Endothelial cell of umbilical vein (primary cell): ENCODE measurements around the gene MYH16. TPM values are rescaled to one million over a fixed set of nuclear protein-coding genes. Genes with fewer than 3 reads are reported as not detected.
"Not testable (repeated sequence)": the region's sequence is repeated elsewhere in the genome, so short reads cannot be mapped to it uniquely, and the experiment has no call there.

Source experiments
- BruUV-seq: library from RNA; stranded (reverse); fragments of 400-500 nt; replicated peaks from 2 replicates; lab custom pipeline; 2021; lab: Mats Ljungman, UMichigan
- CTCF ChIA-PET: fragments of 300-600, 350-600 bp; sonication (Branson Sonifier 250); formaldehyde crosslinking; loops from one replicate; lab custom pipeline; 2021; ENCODE audit warnings: antibody characterized with exemption, inconsistent platforms; lab: Charles Lee
- POLR2A ChIA-PET: fragments of 300-600, 350-600 bp; sonication (Branson Sonifier 250); formaldehyde crosslinking; loops from one replicate; lab custom pipeline; 2021; ENCODE audit warnings: antibody characterized with exemption, inconsistent platforms; lab: Charles Lee
- DNase-seq: peaks from one replicate; pipeline ENCODE4 v3.0.0-alpha.2; 2011; ENCODE audit warnings: low read depth, low spot score
- FAIRE-seq: peaks from 2 replicates; lab custom pipeline; 2011; peaks lifted over from hg19 to GRCh38; lab: Jason Lieb, UNC
- H2AFZ ChIP-seq: 2 replicates; pipeline ENCODE4 v1.6.0; 2012; ENCODE audit warnings: low read depth, low read length, control low read depth, inconsistent platforms
- H3K27ac ChIP-seq: 2 replicates; pipeline ENCODE4 v1.5.1; 2011; ENCODE audit warnings: low read depth, mild to moderate bottlenecking, control low read depth, low read length, moderate library complexity; ENCODE audit not compliant: insufficient read depth
- H3K27me3 ChIP-seq, 2 experiments: 2 replicates each; pipeline versions ENCODE4 v1.6.0 to v1.6.1; 2011; ENCODE audit warnings: low read length in 2 of 2, mixed read lengths in 1 of 2; ENCODE audit not compliant: control insufficient read depth in 2 of 2, insufficient read depth in 2 of 2
- H3K36me3 ChIP-seq, 2 experiments: 2 replicates in 1 of 2; 3 replicates in 1 of 2; pipeline ENCODE4 v1.5.1; 2011; ENCODE audit warnings: low read length in 2 of 2, mild to moderate bottlenecking in 1 of 2, moderate library complexity in 1 of 2; ENCODE audit not compliant: control insufficient read depth in 2 of 2, insufficient read depth in 2 of 2; ENCODE audit errors: extremely low read depth in 1 of 2
- H3K4me1 ChIP-seq: 3 replicates; pipeline ENCODE4 v1.5.1; 2011; ENCODE audit warnings: mild to moderate bottlenecking, low read length; ENCODE audit not compliant: control insufficient read depth, insufficient read depth; ENCODE audit errors: extremely low read depth
- H3K4me2 ChIP-seq: 2 replicates; pipeline ENCODE4 v1.6.1; 2011; ENCODE audit warnings: low read length, control low read depth, mixed read lengths; ENCODE audit not compliant: insufficient read depth
- H3K4me3 ChIP-seq, 3 experiments: fragments of 200-600 bp in 1 of 3; sonication (generic), shearing (Covaris generic) in 1 of 3; replicated peaks in 1 of 3; 2 replicates each; pipeline ENCODE4 v1.5.1; 2011 to 2016; ENCODE audit warnings: control low read depth in 3 of 3, low read length in 3 of 3, mild to moderate bottlenecking in 2 of 3, inconsistent platforms in 1 of 3, low read depth in 1 of 3, moderate library complexity in 1 of 3; ENCODE audit not compliant: insufficient read depth in 1 of 3
- H3K79me2 ChIP-seq: 2 replicates; pipeline ENCODE4 v1.6.0; 2012; ENCODE audit warnings: low read length, inconsistent platforms; ENCODE audit not compliant: control insufficient read depth, insufficient read depth
- H3K9ac ChIP-seq: replicated peaks from 2 replicates; pipeline ENCODE3; 2011; ENCODE audit warnings: low read length, control low read depth; ENCODE audit not compliant: insufficient read depth; ENCODE audit errors: extremely low read depth
- H3K9me1 ChIP-seq: replicated peaks from 3 replicates; pipeline ENCODE4 v1.6.0; 2011; ENCODE audit warnings: mild to moderate bottlenecking, low read length; ENCODE audit not compliant: control insufficient read depth, insufficient read depth; ENCODE audit errors: extremely low read depth
- H3K9me3 ChIP-seq: replicated peaks from 2 replicates; pipeline ENCODE4 v1.5.1; 2012; ENCODE audit warnings: low read length, inconsistent platforms; ENCODE audit not compliant: control insufficient read depth, insufficient read depth
- H4K20me1 ChIP-seq: replicated peaks from 2 replicates; pipeline ENCODE3; 2011; ENCODE audit warnings: mild to moderate bottlenecking, low read length; ENCODE audit not compliant: control insufficient read depth, insufficient read depth; ENCODE audit errors: extremely low read depth
- EZH2 ChIP-seq: IDR thresholded peaks from 2 replicates; pipeline ENCODE4 v1.6.1; 2012; ENCODE audit warnings: borderline replicate concordance, low read depth, mild to moderate bottlenecking, moderate library complexity, low read length, inconsistent platforms; ENCODE audit not compliant: severe bottlenecking
- FOS ChIP-seq: IDR thresholded peaks from 2 replicates; pipeline ENCODE4 v1.6.1; 2011; ENCODE audit warnings: mild to moderate bottlenecking, low read length, moderate library complexity, borderline replicate concordance; ENCODE audit not compliant: insufficient read depth
- GATA2 ChIP-seq: IDR thresholded peaks from 2 replicates; pipeline ENCODE4 v1.7.0; 2011; ENCODE audit warnings: low read depth, mild to moderate bottlenecking, moderate library complexity, mixed read lengths, low read length; ENCODE audit not compliant: insufficient read length, insufficient read depth
- JUN ChIP-seq: IDR thresholded peaks from 2 replicates; pipeline ENCODE4 v1.6.1; 2011; ENCODE audit warnings: borderline replicate concordance, low read depth; ENCODE audit not compliant: insufficient read length, insufficient read depth
- MYC ChIP-seq: IDR thresholded peaks from one replicate; pipeline ENCODE4 v1.6.1; 2011; ENCODE audit warnings: mild to moderate bottlenecking, low read depth, low read length
- POLR2A ChIP-seq: IDR thresholded peaks from 2 replicates; pipeline ENCODE4 v1.6.1; 2012; ENCODE audit warnings: low read depth, mild to moderate bottlenecking, control low read depth, low read length
- POLR2AphosphoS5 ChIP-seq: IDR thresholded peaks from 2 replicates; pipeline ENCODE4 v1.6.1; 2012; ENCODE audit warnings: low read depth, mild to moderate bottlenecking, control low read depth, low read length, moderate library complexity; ENCODE audit not compliant: insufficient read depth
- dilution Hi-C: fragments of 300-500 bp; cut with MboI; formaldehyde crosslinking; loops from one replicate; pipeline ENCODE4 v1.15.0; 2019; ENCODE audit warnings: low sequenced_read_pairs; ENCODE audit not compliant: extremely low pct_ligation_motif_present
- intact Hi-C: fragments of 100-400 bp; cut with micrococcal nuclease; formaldehyde crosslinking; loops from one replicate; pipeline ENCODE4 v1.10.0; 2022
- polyA plus RNA-seq, 4 experiments: library from polyadenylated mRNA; depleted of rRNA in 3 of 4; stranded (reverse) in 3 of 4; unstranded in 1 of 4; fragments of >200 nt; gene quantifications; 2 replicates each; pipeline versions ENCODE4 v1.2.1 to v1.2.3, GENCODE V29; 2011 to 2012; ENCODE audit warnings: missing spikeins in 1 of 4
- total RNA-seq: library from RNA; stranded (reverse); gene quantifications from 2 replicates; pipeline ENCODE4 v1.2.3, GENCODE V29; 2021
- TF ChIP-seq, protein P1 (sequence below), 2 donors: IDR thresholded peaks; 1 replicate in 1 of 2; 2 replicates in 1 of 2; pipeline ENCODE4 v1.5.1; 2011; ENCODE audit warnings: low read length in 2 of 2, mild to moderate bottlenecking in 2 of 2, moderate library complexity in 2 of 2, control low read depth in 1 of 2, inconsistent platforms in 1 of 2, low read depth in 1 of 2; ENCODE audit not compliant: insufficient read depth in 1 of 2; ENCODE audit errors: extremely low read depth in 1 of 2
- TF ChIP-seq, protein P2 (sequence below): IDR thresholded peaks from 2 replicates; pipeline ENCODE4 v1.6.1; 2011; ENCODE audit not compliant: insufficient read depth, insufficient read length

MYH16 gene
- total and polyA plus RNA-seq, 2 donors (not counting 3 experiments of a cell fraction or from before 2014, with no cell fraction given) = 0.01 to 0.11 TPM

DNA sequence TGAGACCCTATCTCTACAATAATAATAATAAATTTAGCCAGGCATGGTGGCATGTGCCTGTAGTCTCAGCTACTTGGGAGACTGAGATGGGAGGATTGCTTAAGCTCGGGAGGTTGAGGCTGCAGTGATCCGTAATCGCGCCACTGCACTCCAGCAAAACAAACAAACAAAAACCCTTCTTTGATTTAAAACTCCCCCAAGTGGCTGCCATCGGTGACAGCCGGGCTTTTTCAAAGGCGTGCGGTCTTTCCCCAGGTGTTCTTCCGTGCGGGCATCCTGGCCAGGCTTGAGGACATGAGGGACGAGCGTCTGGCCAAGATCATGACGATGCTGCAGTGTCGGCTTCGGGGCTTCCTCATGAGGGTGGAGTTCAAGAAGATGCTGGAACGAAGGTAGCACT, 1.9 kb upstream of the MYH16 start:
- ChIA-PET POLR2A (no interaction called here), CTCF (interaction anchor here (1.7 kb wide), 1 partner anchor 43 kb away, joined by 3 read pairs; no protein-coding TSS in a partner anchor)
- no peak overlapping the region for H3K4me2 ChIP-seq
- peaks cover 31% of the 10 kb centered on the region for H3K4me1 ChIP-seq
- no peaks in the 10 kb centered on the region for H3K9me3 ChIP-seq
- no peaks in the 10 kb centered on the region for H3K9me1 ChIP-seq
- H2AFZ ChIP-seq = no peak overlapping the region
- H3K79me2 ChIP-seq = no peaks in the 10 kb centered on the region
- intact Hi-C loops (loop anchor here (5.0 kb wide), 1 partner anchor 128 kb away; the partner anchor contains the start of gene SMURF1), dilution Hi-C loops (no loop called here)
- no peaks in the 10 kb centered on the region for H4K20me1 ChIP-seq
- BruUV-seq = no TSS peak
- no peak overlapping the region for H3K9ac ChIP-seq
- H3K27me3 ChIP-seq = no peaks in the 10 kb centered on the region
- H3K27ac ChIP-seq = no peak overlapping the region
- no peaks in the 10 kb centered on the region for H3K36me3 ChIP-seq
- no peak overlapping the region for H3K4me3 ChIP-seq
- DNase-seq = no peak
- FAIRE-seq = no peak
- TF ChIP-seq JUN = no peak
- no peak for TF ChIP-seq EZH2
- no peak for TF ChIP-seq POLR2A
- TF ChIP-seq GATA2 = no peak
- no peak for TF ChIP-seq MYC
- TF ChIP-seq, protein P1, sequence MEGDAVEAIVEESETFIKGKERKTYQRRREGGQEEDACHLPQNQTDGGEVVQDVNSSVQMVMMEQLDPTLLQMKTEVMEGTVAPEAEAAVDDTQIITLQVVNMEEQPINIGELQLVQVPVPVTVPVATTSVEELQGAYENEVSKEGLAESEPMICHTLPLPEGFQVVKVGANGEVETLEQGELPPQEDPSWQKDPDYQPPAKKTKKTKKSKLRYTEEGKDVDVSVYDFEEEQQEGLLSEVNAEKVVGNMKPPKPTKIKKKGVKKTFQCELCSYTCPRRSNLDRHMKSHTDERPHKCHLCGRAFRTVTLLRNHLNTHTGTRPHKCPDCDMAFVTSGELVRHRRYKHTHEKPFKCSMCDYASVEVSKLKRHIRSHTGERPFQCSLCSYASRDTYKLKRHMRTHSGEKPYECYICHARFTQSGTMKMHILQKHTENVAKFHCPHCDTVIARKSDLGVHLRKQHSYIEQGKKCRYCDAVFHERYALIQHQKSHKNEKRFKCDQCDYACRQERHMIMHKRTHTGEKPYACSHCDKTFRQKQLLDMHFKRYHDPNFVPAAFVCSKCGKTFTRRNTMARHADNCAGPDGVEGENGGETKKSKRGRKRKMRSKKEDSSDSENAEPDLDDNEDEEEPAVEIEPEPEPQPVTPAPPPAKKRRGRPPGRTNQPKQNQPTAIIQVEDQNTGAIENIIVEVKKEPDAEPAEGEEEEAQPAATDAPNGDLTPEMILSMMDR (IDR thresholded peaks at IDR 0.05; ENCODE audit: extremely low read depth in 1 of 2, insufficient read depth in 1 of 2, low read depth in 1 of 2, low read length in 2 of 2) = no peak
- TF ChIP-seq, protein P2, sequence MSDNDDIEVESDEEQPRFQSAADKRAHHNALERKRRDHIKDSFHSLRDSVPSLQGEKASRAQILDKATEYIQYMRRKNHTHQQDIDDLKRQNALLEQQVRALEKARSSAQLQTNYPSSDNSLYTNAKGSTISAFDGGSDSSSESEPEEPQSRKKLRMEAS = no peak
- TF ChIP-seq POLR2AphosphoS5 = no peak
- TF ChIP-seq FOS = no peak

DNA sequence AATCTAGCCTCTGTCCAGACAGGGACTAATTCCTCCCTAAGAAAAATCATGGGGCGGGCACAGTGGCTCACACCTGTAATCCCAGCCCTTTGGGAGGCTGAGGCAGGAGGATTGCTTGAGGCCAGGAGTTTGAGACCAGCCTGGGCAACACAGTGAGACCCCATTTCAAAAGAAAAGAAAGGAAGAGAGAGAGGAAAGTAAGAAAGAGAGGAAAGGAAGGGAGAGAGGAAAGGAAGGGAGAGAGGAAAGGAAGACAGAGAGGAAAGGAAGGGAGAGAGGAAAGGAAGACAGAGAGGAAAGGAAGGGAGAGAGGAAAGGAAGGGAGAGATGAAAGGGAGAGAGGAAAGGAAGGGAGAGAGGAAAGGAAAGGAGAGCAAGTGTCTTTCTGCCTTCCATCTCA, 922 bp downstream of the MYH16 start:
- H3K27me3 ChIP-seq, dilution Hi-C loops, H3K9me1 ChIP-seq, H3K9me3 ChIP-seq, DNase-seq, H3K9ac ChIP-seq, H2AFZ ChIP-seq, H3K79me2 ChIP-seq, H3K27ac ChIP-seq, H3K4me3 ChIP-seq, H4K20me1 ChIP-seq, H3K36me3 ChIP-seq: not testable (repeated sequence)
- POLR2A ChIA-PET = interaction anchor here (0.6 kb wide), 1 partner anchor 1432 kb away, joined by 3 read pairs; the partner anchor contains the start of gene POP7
- peak; percentile 28 for FAIRE-seq
- Histone ChIP-seq H3K4me1 (peaks cover 15% of the 10 kb centered on the region), H3K4me2 (peak overlapping the region; percentile 5)
- intact Hi-C loops = loop anchor here (5.0 kb wide), 1 partner anchor 131 kb away; the partner anchor contains the start of gene SMURF1
- CTCF ChIA-PET = interaction anchor here (1.2 to 1.3 kb wide), 5 partner anchors 8 to 38 kb away, joined by 4 to 5 read pairs (median 4); no protein-coding TSS in a partner anchor
- TSS peak; percentile 60 for BruUV-seq
